GM13976 (cell line): ENCODE data around the gene PTPRA.
"Not testable (repeated sequence)": the region's sequence is repeated elsewhere in the genome, so short reads cannot be mapped to it uniquely, and the experiment has no call there.

ENCODE experiments used
- DNase-seq: peaks from one replicate; pipeline ENCODE4 v3.0.0; 2012; ENCODE audit warnings: low spot score
- in situ Hi-C: fragments of 300-500 bp; cut with MboI; formaldehyde crosslinking; loops from one replicate; pipeline ENCODE4 v1.12.0; 2022; ENCODE audit warnings: low sequenced_read_pairs, mixed read lengths, inconsistent platforms; ENCODE audit not compliant: unreplicated experiment
- TF ChIP-seq, protein P1 (sequence below): IDR thresholded peaks from 2 replicates; pipeline ENCODE4 v1.5.1; 2012; ENCODE audit warnings: borderline replicate concordance, mild to moderate bottlenecking; ENCODE audit not compliant: insufficient read depth; ENCODE audit errors: extremely low read depth, missing control alignments, control extremely low read depth

The PTPRA gene

DNA sequence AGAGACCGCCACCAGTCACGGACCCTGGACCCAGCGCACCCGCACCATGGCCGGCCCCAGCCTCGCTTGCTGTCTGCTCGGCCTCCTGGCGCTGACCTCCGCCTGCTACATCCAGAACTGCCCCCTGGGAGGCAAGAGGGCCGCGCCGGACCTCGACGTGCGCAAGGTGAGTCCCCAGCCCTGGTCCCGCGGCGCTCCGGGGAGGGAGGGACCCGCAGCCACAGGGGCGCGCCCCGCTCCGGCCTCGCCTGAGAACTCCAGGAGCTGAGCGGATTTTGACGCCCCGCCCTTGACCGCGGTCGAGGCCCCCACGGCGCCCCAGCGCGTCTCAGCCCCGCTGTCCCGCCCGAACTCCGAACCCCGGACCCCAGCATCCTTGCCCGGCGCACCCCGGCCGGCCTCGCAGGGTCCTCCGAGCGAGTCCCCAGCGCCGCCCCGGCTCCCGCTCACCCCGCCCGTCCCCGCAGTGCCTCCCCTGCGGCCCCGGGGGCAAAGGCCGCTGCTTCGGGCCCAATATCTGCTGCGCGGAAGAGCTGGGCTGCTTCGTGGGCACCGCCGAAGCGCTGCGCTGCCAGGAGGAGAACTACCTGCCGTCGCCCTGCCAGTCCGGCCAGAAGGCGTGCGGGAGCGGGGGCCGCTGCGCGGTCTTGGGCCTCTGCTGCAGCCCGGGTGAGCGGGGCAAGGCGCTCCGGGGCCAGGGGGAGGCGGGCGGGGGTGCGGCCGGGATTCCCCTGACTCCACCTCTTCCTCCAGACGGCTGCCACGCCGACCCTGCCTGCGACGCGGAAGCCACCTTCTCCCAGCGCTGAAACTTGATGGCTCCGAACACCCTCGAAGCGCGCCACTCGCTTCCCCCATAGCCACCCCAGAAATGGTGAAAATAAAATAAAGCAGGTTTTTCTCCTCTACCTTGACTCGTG, 198.6 kb downstream of the PTPRA start, which contains the start of gene OXT:
TSS of gene OXT (plus strand) at position 11 of the 920 bp plus-strand sequence. CDS start at position 47, 36 bp downstream.
- in situ Hi-C loops: no loop called here
- TF ChIP-seq, protein P1, sequence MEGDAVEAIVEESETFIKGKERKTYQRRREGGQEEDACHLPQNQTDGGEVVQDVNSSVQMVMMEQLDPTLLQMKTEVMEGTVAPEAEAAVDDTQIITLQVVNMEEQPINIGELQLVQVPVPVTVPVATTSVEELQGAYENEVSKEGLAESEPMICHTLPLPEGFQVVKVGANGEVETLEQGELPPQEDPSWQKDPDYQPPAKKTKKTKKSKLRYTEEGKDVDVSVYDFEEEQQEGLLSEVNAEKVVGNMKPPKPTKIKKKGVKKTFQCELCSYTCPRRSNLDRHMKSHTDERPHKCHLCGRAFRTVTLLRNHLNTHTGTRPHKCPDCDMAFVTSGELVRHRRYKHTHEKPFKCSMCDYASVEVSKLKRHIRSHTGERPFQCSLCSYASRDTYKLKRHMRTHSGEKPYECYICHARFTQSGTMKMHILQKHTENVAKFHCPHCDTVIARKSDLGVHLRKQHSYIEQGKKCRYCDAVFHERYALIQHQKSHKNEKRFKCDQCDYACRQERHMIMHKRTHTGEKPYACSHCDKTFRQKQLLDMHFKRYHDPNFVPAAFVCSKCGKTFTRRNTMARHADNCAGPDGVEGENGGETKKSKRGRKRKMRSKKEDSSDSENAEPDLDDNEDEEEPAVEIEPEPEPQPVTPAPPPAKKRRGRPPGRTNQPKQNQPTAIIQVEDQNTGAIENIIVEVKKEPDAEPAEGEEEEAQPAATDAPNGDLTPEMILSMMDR: no peak
- peak; percentile 62 for DNase-seq

DNA sequence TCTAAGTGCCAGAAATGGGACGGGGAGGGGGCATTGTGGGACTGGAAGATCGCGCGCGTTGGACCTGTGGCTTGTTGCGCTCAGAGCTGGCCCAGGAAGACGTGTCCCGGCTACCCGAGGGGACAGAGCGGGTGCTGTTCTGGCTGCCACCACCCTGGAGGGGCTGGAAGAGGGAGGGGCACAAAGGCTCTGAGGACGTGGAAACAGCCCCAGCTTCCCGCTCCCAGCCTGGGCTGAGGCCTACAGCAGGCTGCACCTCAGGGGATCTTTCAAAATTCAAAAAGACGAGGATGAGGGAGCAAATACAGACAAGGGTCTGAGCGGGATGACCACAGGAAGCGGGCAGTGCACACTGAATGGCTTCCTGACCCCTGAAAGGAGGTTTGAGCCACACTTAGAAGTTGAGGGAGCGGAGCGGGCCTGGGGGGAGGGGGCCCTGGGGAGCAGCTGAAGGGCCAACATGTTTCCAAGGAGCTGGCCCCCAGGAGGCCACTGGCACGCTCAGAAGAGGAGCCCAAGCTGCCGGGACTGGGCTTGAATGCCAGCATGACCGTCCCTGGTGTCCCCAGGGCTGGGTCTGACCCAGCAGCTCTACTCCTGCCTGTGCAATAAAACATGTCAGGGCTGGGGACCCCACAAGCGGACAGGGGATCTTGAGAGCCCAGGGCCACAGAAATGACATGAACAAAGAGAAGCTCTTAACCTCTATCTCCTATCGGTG, 199.4 kb downstream of the PTPRA start:
- in situ Hi-C loops: no loop called here
- DNase-seq: peak; percentile 13
- TF ChIP-seq, protein P1: no peak

DNA sequence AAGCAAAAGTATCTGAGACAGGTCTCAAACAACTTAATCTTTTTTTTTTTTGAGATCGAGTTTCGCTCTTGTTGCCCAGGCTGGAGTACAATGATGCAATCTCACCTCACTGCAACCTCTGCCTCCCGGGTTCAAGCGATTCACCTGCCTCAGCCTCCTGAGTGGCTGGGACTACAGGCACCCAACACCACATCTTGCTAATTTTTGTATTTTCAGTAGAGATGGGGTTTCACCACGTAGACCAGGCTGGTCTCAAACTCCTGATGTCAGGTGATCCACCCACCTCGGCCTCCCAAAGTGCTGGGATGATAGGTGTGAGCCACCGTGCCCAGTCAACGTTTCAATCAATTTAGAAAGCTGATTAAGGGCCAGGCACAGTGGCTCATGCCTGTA, 200.0 kb downstream of the PTPRA start:
- DNase-seq, in situ Hi-C loops: not testable (repeated sequence)

DNA sequence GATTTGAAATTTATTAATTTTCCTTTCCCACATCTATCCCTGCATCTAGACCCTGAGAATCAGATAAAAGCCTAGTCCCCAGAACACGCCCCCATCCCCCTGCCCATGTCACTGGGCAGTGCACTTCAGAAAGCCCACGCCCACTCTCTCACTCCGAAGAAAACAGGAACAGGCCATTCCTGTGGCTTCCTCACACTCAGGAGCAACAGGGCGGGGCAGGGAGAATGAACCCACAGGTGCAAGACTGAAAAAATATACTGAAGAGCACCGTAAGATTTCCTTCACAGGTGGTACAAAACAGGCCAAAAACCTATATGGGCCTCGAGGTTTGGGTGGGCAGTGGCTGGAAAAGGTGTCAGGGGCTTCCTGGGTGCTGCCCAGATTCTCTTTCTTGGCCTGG, 201.5 kb downstream of the PTPRA start:
- DNase-seq: no peak
- in situ Hi-C loops: no loop called here
- TF ChIP-seq, protein P1: no peak

DNA sequence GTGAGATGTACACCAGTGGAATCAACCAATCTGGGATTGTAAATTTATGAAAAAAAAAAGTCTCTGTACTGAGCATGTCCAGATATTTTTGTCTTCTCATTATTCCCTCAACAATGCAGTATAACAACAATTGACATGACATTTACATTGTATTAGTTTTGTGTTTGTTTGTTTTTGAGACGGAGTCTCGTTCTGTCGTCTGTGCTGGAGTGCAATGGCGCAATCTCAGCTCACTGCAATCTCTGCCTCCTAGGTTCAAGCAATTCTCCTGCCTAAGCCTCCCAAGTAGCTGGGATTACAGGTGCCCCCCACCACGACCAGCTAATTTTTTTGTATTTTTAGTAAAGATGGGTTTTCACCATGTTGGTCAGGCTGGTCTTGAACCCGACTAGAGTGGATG, 202.0 kb downstream of the PTPRA start:
- DNase-seq, in situ Hi-C loops: not testable (repeated sequence)

DNA sequence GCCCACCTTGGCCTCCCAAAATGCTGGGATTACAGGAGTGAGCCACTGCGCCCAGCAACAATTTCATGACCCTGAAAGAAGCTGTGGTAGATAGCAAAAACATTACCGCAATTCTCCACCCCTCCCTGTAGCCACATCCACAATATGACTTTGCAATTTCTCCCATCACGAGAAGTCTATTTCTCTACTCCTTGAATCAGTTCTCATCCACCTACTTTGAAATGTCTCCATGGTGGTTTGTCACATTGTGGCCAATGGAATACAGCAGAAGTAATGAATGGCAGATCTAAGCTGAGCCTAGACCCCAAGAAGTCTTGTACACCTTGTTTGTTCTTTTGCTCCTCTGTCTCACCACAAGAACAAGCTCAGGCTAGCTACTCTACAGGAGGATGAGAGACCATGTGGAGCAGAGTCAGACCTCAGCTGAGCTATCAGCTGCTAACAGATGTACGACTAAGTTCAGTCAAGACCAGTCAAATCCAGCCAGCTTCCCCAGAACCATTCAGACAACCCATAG, 204.4 kb downstream of the PTPRA start:
- in situ Hi-C loops: no loop called here
- TF ChIP-seq, protein P1: no peak
- DNase-seq: no peak

DNA sequence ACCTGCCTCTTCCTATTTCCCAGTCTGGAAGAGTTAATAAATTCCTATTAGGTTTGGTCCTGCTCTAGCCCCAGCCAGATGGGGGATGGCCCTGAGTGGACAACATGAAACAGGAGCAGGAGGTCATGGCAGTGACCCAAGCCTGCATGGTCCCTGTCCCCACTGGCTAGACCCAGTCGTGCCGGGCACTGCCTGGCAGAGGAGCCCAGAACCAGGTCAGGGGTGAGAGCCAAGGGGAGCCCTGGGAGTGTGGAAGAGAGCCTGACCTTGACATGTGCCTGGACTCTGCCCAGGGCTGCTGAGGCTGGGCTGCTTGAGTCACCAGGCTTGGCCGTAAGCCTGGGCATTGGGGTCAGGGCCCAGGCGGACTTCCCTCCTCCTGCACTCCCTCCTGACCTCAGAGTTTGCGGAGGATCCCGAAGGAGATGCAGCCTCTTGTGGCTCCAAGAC, 207.7 kb downstream of the PTPRA start:
- no peak for DNase-seq
- TF ChIP-seq, protein P1: no peak
- in situ Hi-C loops: no loop called here
